Keratinocyte (primary cell): ENCODE results near the gene IL37.

Experiments
- CTCF ChIP-seq, 3 experiments: IDR thresholded peaks in 1 of 3; conservative IDR thresholded peaks in 1 of 3; optimal IDR thresholded peaks in 1 of 3; 2 replicates in 2 of 3; 3 replicates in 1 of 3; pipeline versions ENCODE3 to v1.5.1; 2011; ENCODE audit warnings: low read length in 3 of 3, mild to moderate bottlenecking in 3 of 3, moderate library complexity in 2 of 3, control low read depth in 1 of 3, inconsistent platforms in 1 of 3; ENCODE audit not compliant: insufficient read depth in 2 of 3; ENCODE audit errors: extremely low read depth in 1 of 3
- EZH2 ChIP-seq: IDR thresholded peaks from one replicate; pipeline ENCODE4 v1.6.1; 2012; ENCODE audit warnings: inconsistent platforms, mild to moderate bottlenecking, low read length, moderate library complexity

DNA sequence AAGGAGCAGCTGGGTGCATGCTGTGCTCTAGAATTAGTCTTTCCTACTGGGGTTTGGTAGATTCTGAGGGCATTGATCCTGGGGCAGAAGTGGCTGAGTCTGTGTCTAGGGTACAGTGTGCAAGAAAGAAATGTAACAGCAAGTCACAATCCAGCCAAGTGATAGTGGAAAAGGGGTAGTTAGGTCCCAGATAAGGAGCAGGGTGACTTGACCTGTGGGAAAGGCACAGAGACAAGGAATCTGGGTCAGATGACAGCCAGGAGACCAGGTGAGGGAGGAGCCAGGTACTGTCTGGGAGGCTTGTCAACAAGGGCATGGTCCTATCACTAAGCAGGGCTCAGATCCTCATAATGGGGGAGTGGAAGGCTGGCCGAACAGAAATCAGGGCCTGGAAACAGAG is 8.1 kb downstream of the IL37 start:
- no peak for TF ChIP-seq CTCF (optimal IDR thresholded peaks at IDR 0.05 in 1 of 3, IDR thresholded peaks at IDR 0.05 in 1 of 3, conservative IDR thresholded peaks at IDR 0.05 in 1 of 3; ENCODE audit: extremely low read depth in 1 of 3, insufficient read depth in 2 of 3, low read length in 3 of 3)
- TF ChIP-seq EZH2: no peak
